Cardiac muscle cell (in vitro differentiated cells and primary cell): ENCODE measurements around the gene CCK. TPM values are rescaled to one million over a fixed set of nuclear protein-coding genes. Genes with fewer than 3 reads are reported as not detected.

ENCODE experiments used
- DNase-seq, 2 donors: peaks; one replicate each; pipeline versions ENCODE4 v3.0.0 to v3.0.0-alpha.2; 2010 to 2017; ENCODE audit warnings: low read depth in 1 of 2, low spot score in 1 of 2
- H3K27ac ChIP-seq: fragments of 200-600 bp; sonication (generic); 2 replicates; pipeline ENCODE4 v1.5.1; 2016
- H3K27me3 ChIP-seq: fragments of 200-600 bp; sonication (generic); 2 replicates; pipeline ENCODE4 v1.6.0; 2016; ENCODE audit warnings: control low read depth
- H3K36me3 ChIP-seq: fragments of 200-600 bp; sonication (generic); 2 replicates; pipeline ENCODE4 v1.5.1; 2016; ENCODE audit warnings: control low read depth
- H3K4me1 ChIP-seq: fragments of 200-600 bp; sonication (generic); 2 replicates; pipeline ENCODE4 v1.8.1; 2017; ENCODE audit warnings: low read depth, mild to moderate bottlenecking, mixed run types
- H3K4me3 ChIP-seq: fragments of 200-600 bp; sonication (generic); 2 replicates; pipeline ENCODE4 v1.5.1; 2016; ENCODE audit warnings: mild to moderate bottlenecking
- H3K9me3 ChIP-seq: fragments of 200-600 bp; sonication (generic); 2 replicates; pipeline ENCODE4 v1.5.1; 2017; ENCODE audit warnings: low read depth, mild to moderate bottlenecking, control low read depth
- CTCF ChIP-seq: IDR thresholded peaks from 2 replicates; pipeline ENCODE4 v1.5.1; 2012; ENCODE audit warnings: low read depth, mild to moderate bottlenecking, low read length
- polyA plus RNA-seq: library from polyadenylated mRNA; unstranded; fragments of >200 nt; fragmentation: Nextera tagmentation; extraction: Ambion mirVana; gene quantifications from 2 replicates; pipeline ENCODE4 v1.2.1, GENCODE V29; 2016
- total RNA-seq: library from RNA; depleted of rRNA; stranded (reverse); fragments of >200 nt; gene quantifications from 2 replicates; pipeline ENCODE4 v1.2.3, GENCODE V29; 2016

The CCK gene
- total and polyA plus RNA-seq, 2 experiments from 2014 or later = not detected

GRCh38 chr3:42263354-42264346 lies 2.3 kb downstream of the CCK start:
- DNase-seq = peak in 1 of 2 donors; percentile 28

GRCh38 chr3:42262525-42262924 lies 3.5 kb downstream of the CCK start:
- H3K4me1 ChIP-seq = no peaks in the 10 kb centered on the region
- H3K4me3 ChIP-seq = no peak overlapping the region
- H3K27ac ChIP-seq = no peak overlapping the region
- H3K9me3 ChIP-seq = no peaks in the 10 kb centered on the region
- H3K27me3 ChIP-seq = peaks cover 67% of the 10 kb centered on the region
- DNase-seq = no peak
- no peak for TF ChIP-seq CTCF
- H3K36me3 ChIP-seq = no peaks in the 10 kb centered on the region

More at GRCh38 chr3:42263354-42264346, 2.3 kb downstream of the CCK start:
- peak overlapping the region; percentile 9 for H3K4me3 ChIP-seq
- no peaks in the 10 kb centered on the region for H3K36me3 ChIP-seq
- no peak for TF ChIP-seq CTCF
- H3K27ac ChIP-seq = no peak overlapping the region
- no peaks in the 10 kb centered on the region for H3K9me3 ChIP-seq
- peaks cover 67% of the 10 kb centered on the region for H3K27me3 ChIP-seq
- no peaks in the 10 kb centered on the region for H3K4me1 ChIP-seq

GRCh38 chr3:42257007-42257406 lies 9.0 kb downstream of the CCK start:
- Histone ChIP-seq H3K4me3 (no peak overlapping the region), H3K9me3 (no peaks in the 10 kb centered on the region), H3K4me1 (no peaks in the 10 kb centered on the region), H3K27me3 (peaks cover 24% of the 10 kb centered on the region), H3K27ac (no peak overlapping the region), H3K36me3 (no peaks in the 10 kb centered on the region)
- TF ChIP-seq CTCF = no peak
- no peak for DNase-seq

GRCh38 chr3:42256135-42256819 lies 9.7 kb downstream of the CCK start:
- H3K9me3 ChIP-seq = no peaks in the 10 kb centered on the region
- H3K36me3 ChIP-seq = no peaks in the 10 kb centered on the region
- DNase-seq = peak in 1 of 2 donors; percentile 8
- H3K27me3 ChIP-seq = peaks cover 17% of the 10 kb centered on the region
- TF ChIP-seq CTCF = no peak
- no peak overlapping the region for H3K27ac ChIP-seq
- no peaks in the 10 kb centered on the region for H3K4me1 ChIP-seq
- no peak overlapping the region for H3K4me3 ChIP-seq

- H3K4me3 ChIP-seq = no peak overlapping the region
- no peak for TF ChIP-seq CTCF
- H3K9me3 ChIP-seq = no peaks in the 10 kb centered on the region
- H3K36me3 ChIP-seq = no peaks in the 10 kb centered on the region
- H3K27me3 ChIP-seq = peaks cover 2% of the 10 kb centered on the region
- DNase-seq = no peak
- H3K4me1 ChIP-seq = no peaks in the 10 kb centered on the region
- H3K27ac ChIP-seq = no peak overlapping the region
Observed at GRCh38 chr3:42254566-42254965, 11.4 kb downstream of the CCK start.
